Endodermal cell (in vitro differentiated cells): ENCODE measurements around the gene SLCO2A1. TPM values are rescaled to one million over a fixed set of nuclear protein-coding genes. Genes with fewer than 3 reads are reported as not detected.

ENCODE experiments used
- DNase-seq: peaks from one replicate; pipeline ENCODE4 v3.0.0-alpha.2; 2017
- H3K27ac ChIP-seq: 2 replicates; pipeline ENCODE4 v1.5.1; 2013; ENCODE audit warnings: mild to moderate bottlenecking, low read depth, low read length, moderate library complexity
- H3K27me3 ChIP-seq: 2 replicates; pipeline ENCODE4 v1.6.1; 2013; ENCODE audit warnings: mild to moderate bottlenecking, low read length, moderate library complexity; ENCODE audit not compliant: insufficient read depth, control insufficient read depth, poor library complexity, severe bottlenecking
- H3K36me3 ChIP-seq: 2 replicates; pipeline ENCODE4 v1.7.0; 2013; ENCODE audit warnings: mild to moderate bottlenecking, low read length, moderate library complexity; ENCODE audit not compliant: control insufficient read depth, insufficient read depth
- H3K4me1 ChIP-seq: one replicate; pipeline ENCODE4 v1.7.0; 2013; ENCODE audit warnings: low read length; ENCODE audit not compliant: control insufficient read depth, insufficient read depth
- H3K4me3 ChIP-seq: 2 replicates; pipeline ENCODE4 v1.5.1; 2013; ENCODE audit warnings: mild to moderate bottlenecking, low read length, moderate library complexity
- H3K9ac ChIP-seq: 2 replicates; pipeline ENCODE4 v1.6.1; 2013; ENCODE audit warnings: mild to moderate bottlenecking, low read length, moderate library complexity; ENCODE audit not compliant: poor library complexity, severe bottlenecking; ENCODE audit errors: extremely low read depth
- H3K9me3 ChIP-seq: 2 replicates; pipeline ENCODE4 v1.6.1; 2013; ENCODE audit warnings: mild to moderate bottlenecking, low read length, moderate library complexity; ENCODE audit not compliant: control insufficient read depth
- H3K27ac Mint-ChIP-seq: 2 replicates; pipeline ENCODE4 v1.8.0; 2020; ENCODE audit warnings: mixed read lengths
- H3K27me3 Mint-ChIP-seq: 2 replicates; pipeline ENCODE4 v1.8.0; 2021; ENCODE audit warnings: mild to moderate bottlenecking, mixed read lengths; ENCODE audit not compliant: insufficient read depth
- H3K36me3 Mint-ChIP-seq: 2 replicates; pipeline ENCODE4 v1.8.0; 2020; ENCODE audit warnings: low read depth, mixed read lengths
- H3K4me1 Mint-ChIP-seq: 2 replicates; pipeline ENCODE4 v1.8.0; 2020; ENCODE audit warnings: mixed read lengths
- H3K4me3 Mint-ChIP-seq: 2 replicates; pipeline ENCODE4 v1.8.0; 2020; ENCODE audit warnings: mild to moderate bottlenecking, moderate library complexity, mixed read lengths
- H3K9me3 Mint-ChIP-seq: 2 replicates; pipeline ENCODE4 v1.8.0; 2020; ENCODE audit warnings: mild to moderate bottlenecking, mixed read lengths
- CTCF ChIP-seq: fragments of 200-600 bp; sonication (generic); conservative IDR thresholded peaks from 2 replicates; pipeline ENCODE4 v1.5.0; 2021; ENCODE audit warnings: antibody characterized with exemption, mild to moderate bottlenecking
- WGBS, 2 experiments: methylation state at CpG; one replicate each; pipeline versions ENCODE4 v1.1.5 to v1.1.7; 2013; ENCODE audit warnings: missing lambda C conversion rate in 2 of 2, mixed read lengths in 1 of 2; ENCODE audit not compliant: insufficient coverage in 1 of 2, insufficient read length in 1 of 2; 5-methylcytosine and 5-hydroxymethylcytosine counted together
- total RNA-seq, 2 donors: library from RNA; stranded (reverse); fragmentation: NEBNext Ultra II Directional in 1 of 2; extraction: Animal tissue kit (Norgen Biotek cat#: 25700) in 1 of 2; gene quantifications; 2 replicates in 1 of 2; 3 replicates in 1 of 2; pipeline ENCODE4 v1.2.1, GENCODE V29; 2021

The SLCO2A1 gene
- total RNA-seq, 2 donors from 2014 or later, result 126 to 134 TPM

- Histone ChIP-seq H3K27ac (no peak overlapping the region), H3K4me1 (peaks cover under 1% of the 10 kb centered on the region), H3K27me3 (no peaks in the 10 kb centered on the region), H3K36me3 (no peaks in the 10 kb centered on the region), H3K9ac (no peak overlapping the region), H3K4me3 (no peak overlapping the region), H3K9me3 (peaks cover 50% of the 10 kb centered on the region)
- no peak for DNase-seq
- Mint-ChIP-seq H3K36me3 (peaks cover 2% of the 10 kb centered on the region), H3K27ac (no peak overlapping the region), H3K4me3 (no peak overlapping the region), H3K27me3 (peaks cover 13% of the 10 kb centered on the region), H3K4me1 (peaks cover 4% of the 10 kb centered on the region), H3K9me3 (peaks cover 60% of the 10 kb centered on the region)
- TF ChIP-seq CTCF, result no peak
Observed at GRCh38 chr3:134044459-134044858, 14.7 kb upstream of the SLCO2A1 start.

GRCh38 chr3:134040066-134040465 lies 10.3 kb upstream of the SLCO2A1 start:
- Mint-ChIP-seq H3K27ac (no peak overlapping the region), H3K9me3 (peaks cover 40% of the 10 kb centered on the region), H3K4me3 (no peak overlapping the region), H3K36me3 (peaks cover 2% of the 10 kb centered on the region), H3K27me3 (peaks cover 1% of the 10 kb centered on the region), H3K4me1 (peaks cover 20% of the 10 kb centered on the region)
- H3K27me3 ChIP-seq, result no peaks in the 10 kb centered on the region
- peaks cover 9% of the 10 kb centered on the region for H3K4me1 ChIP-seq
- no peaks in the 10 kb centered on the region for H3K36me3 ChIP-seq
- H3K4me3 ChIP-seq, result no peak overlapping the region
- DNase-seq, result no peak
- H3K9me3 ChIP-seq, result peaks cover 46% of the 10 kb centered on the region
- no peak overlapping the region for H3K27ac ChIP-seq
- no peak overlapping the region for H3K9ac ChIP-seq
- TF ChIP-seq CTCF, result no peak
- 92 to 97% methylated on average over 4 of the region's 4 CpGs for WGBS, 2 experiments

- Histone ChIP-seq H3K27me3 (no peaks in the 10 kb centered on the region), H3K4me1 (peaks cover 9% of the 10 kb centered on the region), H3K27ac (no peak overlapping the region), H3K9me3 (peaks cover 38% of the 10 kb centered on the region), H3K36me3 (no peaks in the 10 kb centered on the region), H3K9ac (no peak overlapping the region), H3K4me3 (no peak overlapping the region)
- no peaks in the 10 kb centered on the region for H3K27me3 Mint-ChIP-seq
- H3K4me1 Mint-ChIP-seq, result peaks cover 20% of the 10 kb centered on the region
- H3K4me3 Mint-ChIP-seq, result no peak overlapping the region
- H3K36me3 Mint-ChIP-seq, result peaks cover 2% of the 10 kb centered on the region
- 81 to 89% methylated on average over 5 to 8 of the region's 8 CpGs for WGBS, 2 experiments
- peak; percentile 78 for TF ChIP-seq CTCF
- peaks cover 32% of the 10 kb centered on the region for H3K9me3 Mint-ChIP-seq
- H3K27ac Mint-ChIP-seq, result peak overlapping the region; percentile 64
- DNase-seq, result peak; percentile 81
Observed at GRCh38 chr3:134039161-134039862, 9.6 kb upstream of the SLCO2A1 start.
